Choroid plexus epithelial cell (primary cell): ENCODE data around the gene TULP4.

Experiments used
- DNase-seq: peaks from one replicate; pipeline ENCODE4 v3.0.0-alpha.2; 2010; ENCODE audit warnings: low read depth
- H3K4me3 ChIP-seq: 2 replicates; pipeline ENCODE4 v1.5.1; 2011; ENCODE audit warnings: low read depth, mild to moderate bottlenecking, control low read depth, low read length, moderate library complexity
- TF ChIP-seq, protein P1 (sequence below): conservative IDR thresholded peaks from 2 replicates; pipeline ENCODE4 v1.5.1; 2011; ENCODE audit warnings: low read depth, mild to moderate bottlenecking, control low read depth, inconsistent platforms, low read length, moderate library complexity

Gene TULP4

DNA sequence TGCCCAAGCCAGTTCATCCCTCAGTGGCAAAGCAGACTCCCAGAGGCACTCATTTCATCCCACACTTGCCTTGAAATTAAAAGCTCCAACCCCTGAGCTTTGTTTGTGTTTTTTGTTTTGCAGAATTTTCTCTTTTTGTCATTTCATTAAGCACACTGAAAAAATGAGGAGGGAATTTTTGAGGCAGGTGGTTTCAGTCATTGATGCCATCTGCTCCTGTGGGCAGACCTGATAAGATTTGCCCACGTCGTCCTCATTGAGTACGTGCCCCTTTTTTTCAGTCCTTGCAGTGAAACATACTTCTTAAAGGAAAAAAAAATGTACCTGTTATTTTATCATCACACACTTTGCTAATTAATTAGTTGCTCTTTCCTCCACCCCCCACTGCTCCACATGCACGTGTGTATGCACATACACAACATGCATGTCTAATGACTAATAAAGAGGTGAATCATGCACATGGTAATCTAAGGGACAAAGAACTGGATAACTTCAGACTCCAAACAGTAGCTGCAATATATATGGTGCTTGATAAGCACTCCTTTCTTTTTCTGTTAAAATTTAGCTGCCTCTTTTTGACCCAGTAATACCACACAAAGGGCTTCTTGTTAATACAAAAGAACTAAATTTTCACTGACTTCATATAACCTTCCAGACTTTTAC, 145.5 kb downstream of the TULP4 start:
- TF ChIP-seq, protein P1, sequence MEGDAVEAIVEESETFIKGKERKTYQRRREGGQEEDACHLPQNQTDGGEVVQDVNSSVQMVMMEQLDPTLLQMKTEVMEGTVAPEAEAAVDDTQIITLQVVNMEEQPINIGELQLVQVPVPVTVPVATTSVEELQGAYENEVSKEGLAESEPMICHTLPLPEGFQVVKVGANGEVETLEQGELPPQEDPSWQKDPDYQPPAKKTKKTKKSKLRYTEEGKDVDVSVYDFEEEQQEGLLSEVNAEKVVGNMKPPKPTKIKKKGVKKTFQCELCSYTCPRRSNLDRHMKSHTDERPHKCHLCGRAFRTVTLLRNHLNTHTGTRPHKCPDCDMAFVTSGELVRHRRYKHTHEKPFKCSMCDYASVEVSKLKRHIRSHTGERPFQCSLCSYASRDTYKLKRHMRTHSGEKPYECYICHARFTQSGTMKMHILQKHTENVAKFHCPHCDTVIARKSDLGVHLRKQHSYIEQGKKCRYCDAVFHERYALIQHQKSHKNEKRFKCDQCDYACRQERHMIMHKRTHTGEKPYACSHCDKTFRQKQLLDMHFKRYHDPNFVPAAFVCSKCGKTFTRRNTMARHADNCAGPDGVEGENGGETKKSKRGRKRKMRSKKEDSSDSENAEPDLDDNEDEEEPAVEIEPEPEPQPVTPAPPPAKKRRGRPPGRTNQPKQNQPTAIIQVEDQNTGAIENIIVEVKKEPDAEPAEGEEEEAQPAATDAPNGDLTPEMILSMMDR, result no peak
- no peak overlapping the region for H3K4me3 ChIP-seq
- no peak for DNase-seq

DNA sequence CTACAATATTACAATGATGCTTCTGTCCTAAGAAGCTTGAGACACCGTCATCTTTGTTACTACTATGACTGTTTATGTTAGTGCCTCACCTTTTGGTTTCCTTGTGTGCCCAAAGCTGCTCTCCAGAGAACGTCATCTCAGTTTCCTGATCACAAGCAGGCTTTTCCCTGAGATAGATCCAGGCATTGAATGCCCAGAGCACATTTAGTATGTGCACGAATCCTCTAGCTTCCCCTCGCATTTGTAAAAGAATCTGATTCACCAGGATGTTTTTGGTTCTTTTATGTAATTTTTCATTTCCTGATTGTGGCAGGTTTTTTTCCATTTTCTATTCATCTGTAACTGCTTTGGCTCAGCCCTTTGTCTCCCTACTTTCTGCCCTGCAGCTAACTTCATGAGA, 147.5 kb downstream of the TULP4 start:
- no peak overlapping the region for H3K4me3 ChIP-seq
- TF ChIP-seq, protein P1, result no peak
- DNase-seq, result no peak

DNA sequence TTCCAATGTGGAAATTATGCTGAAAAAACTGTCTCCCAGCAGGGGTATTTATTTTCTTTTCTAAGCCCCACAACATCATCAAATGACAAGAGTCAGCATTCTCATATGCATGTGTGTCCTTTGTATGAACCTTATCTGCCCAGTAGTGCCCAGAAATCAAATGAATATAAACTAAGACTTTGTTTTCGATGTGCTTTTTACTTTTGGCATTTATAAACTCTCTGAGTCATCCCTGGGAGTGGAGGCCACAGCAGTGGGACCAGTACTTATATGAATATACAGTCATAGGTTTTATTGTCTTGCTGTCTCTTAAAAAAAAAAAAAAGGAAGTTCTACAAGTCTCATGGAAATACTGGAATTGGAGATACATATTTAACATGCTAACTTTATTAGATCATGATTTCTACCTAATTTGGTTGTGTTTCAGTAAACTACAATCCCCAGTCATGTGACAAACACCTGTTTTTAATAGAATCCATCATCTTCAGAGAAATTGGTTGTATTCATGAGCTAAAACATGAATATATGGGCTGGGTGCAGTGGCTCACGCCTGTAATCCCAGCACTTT, 148.4 kb downstream of the TULP4 start:
- DNase-seq, result peak; percentile 29
- TF ChIP-seq, protein P1, result no peak
- no peak overlapping the region for H3K4me3 ChIP-seq

DNA sequence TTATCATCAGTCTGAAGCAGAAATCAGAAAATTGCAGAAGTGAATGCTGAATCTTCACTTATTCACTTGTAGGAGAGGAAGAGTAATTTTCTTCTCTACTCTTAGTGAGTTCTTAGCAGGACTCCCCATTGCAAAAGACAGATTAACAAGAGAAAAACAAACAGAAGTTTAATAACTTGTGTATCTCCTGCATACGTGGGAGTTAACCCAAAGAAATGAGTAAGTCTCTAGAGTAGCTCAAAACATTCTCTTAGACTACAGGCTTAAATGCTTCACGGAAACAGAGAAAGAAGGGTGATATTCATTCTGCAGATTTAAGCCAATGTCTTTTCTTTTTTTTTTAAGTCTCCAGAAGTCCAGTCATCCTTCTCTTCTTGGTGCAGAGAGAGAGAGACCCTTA, 149.7 kb downstream of the TULP4 start:
- DNase-seq, result no peak
- TF ChIP-seq, protein P1, result no peak
- no peak overlapping the region for H3K4me3 ChIP-seq

DNA sequence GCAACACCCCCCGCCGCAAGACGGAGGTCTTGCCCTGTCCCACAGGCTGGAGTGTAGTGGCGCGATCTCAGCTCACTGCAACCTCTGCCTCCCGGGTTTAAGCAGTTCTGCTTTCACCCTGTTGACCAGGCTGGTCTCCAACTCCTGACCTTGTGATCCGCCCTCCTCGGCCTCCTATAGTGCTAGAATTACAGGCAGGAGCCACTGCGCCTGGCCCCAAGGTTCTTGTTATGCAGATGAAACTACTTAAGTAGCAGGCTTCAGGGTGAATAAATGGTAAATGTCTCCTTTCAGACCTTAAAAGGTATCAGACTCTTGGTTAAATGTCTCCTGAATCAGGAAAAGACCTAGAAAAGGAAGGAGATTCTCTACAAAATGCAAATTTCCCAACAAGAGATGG, 152.2 kb downstream of the TULP4 start:
- TF ChIP-seq, protein P1, result no peak
- no peak for DNase-seq
- no peak overlapping the region for H3K4me3 ChIP-seq

DNA sequence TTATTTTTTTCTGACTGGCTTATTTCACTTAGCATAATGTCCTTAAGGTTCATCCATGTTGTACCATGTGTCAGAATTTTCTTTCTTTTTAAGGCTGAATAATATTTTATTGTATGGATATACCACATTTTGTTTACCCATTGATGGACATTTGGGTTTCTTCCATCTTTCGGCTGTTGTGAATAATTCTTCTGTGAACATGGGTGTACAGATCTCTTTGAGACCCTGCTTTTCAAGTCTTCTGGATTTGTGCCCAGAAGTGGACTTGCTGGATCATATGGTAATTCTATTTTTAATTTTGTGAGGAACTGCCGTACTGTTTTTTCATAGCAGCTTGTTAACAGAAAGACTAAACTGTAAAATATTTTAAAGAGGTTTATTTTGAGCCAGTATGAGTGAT, 153.0 kb downstream of the TULP4 start:
- TF ChIP-seq, protein P1, result no peak
- no peak overlapping the region for H3K4me3 ChIP-seq
- DNase-seq, result no peak

DNA sequence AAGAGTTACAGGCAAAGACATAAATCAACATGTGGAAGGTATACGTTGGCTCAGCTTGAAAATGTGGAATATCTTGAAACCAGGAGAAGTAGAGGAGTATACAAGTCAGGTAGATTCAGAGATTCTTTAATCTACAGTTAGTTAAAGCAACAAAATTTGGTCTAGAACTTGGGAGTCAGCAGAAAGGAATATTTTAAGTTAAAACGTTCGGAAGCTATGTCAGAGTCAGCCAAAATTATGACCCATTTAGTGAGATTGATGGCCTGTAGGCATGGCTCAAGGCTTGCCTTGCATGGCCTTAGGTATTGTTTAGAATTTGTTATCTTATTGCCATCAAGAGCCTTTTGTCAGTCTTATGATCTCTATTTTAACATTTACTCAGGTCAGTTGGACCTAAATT, 153.5 kb downstream of the TULP4 start:
- TF ChIP-seq, protein P1, result no peak
- no peak overlapping the region for H3K4me3 ChIP-seq
- DNase-seq, result no peak
